Measurements from ENCODE around the gene KCND3. TPM values are rescaled to one million over a fixed set of nuclear protein-coding genes. Genes with fewer than 3 reads are reported as not detected.
A peak's percentile ranks its signal among the peaks of the same experiment; 100 is the strongest.

Gene KCND3
- total RNA-seq, 5 donors from 2014 or later (not counting 1 experiment from before 2014, with no cell fraction given): not detected

- no peak overlapping the region for H3K4me3 Mint-ChIP-seq
Measured at GRCh38 chr1:111777301-111777700, 212.2 kb downstream of the KCND3 start.

GRCh38 chr1:111776861-111777260, 212.6 kb downstream of the KCND3 start:
- CTCF ChIA-PET: no interaction called here
- 86% methylated on average over 6 of the region's 8 CpGs for WGBS (ENCODE audit: insufficient coverage)

More at GRCh38 chr1:111777301-111777700, 212.2 kb downstream of the KCND3 start:
- ATAC-seq (replicated peaks in 1 of 4): no peak
- CTCF ChIA-PET: no interaction called here
- H3K4me1 ChIP-seq (ENCODE audit: control insufficient read depth in 1 of 2, extremely low read depth in 1 of 2, insufficient read depth in 2 of 2, low read length in 2 of 2): no peaks in the 10 kb centered on the region
- WGBS (ENCODE audit: insufficient coverage): no CpG with 5 or more reads among the region's 1 CpG
- no peak for DNase-seq
- no peak overlapping the region for H3K27ac Mint-ChIP-seq
- no peaks in the 10 kb centered on the region for H3K36me3 ChIP-seq (ENCODE audit: control insufficient read depth in 2 of 2, extremely low read depth in 1 of 2, insufficient read depth in 1 of 2, low read length in 1 of 2)
- H3K4me3 ChIP-seq (ENCODE audit: control insufficient read depth in 1 of 2, extremely low read depth in 1 of 2, low read length in 1 of 2): no peak overlapping the region
- H3K27ac ChIP-seq (ENCODE audit: low read length): no peak overlapping the region
- peaks cover 5% of the 10 kb centered on the region for H3K36me3 Mint-ChIP-seq
- H3K9me3 ChIP-seq: no peaks in the 10 kb centered on the region
- H3K27me3 ChIP-seq (replicated peaks in 1 of 2; ENCODE audit: control insufficient read depth in 2 of 2, extremely low read depth in 1 of 2, insufficient read depth in 2 of 2, low read length in 1 of 2): no peaks in the 10 kb centered on the region
- POLR2A ChIA-PET: no interaction called here
- H3K27me3 Mint-ChIP-seq: peaks cover 2 to 4% of the 10 kb centered on the region in 2 donors
- H3K4me1 Mint-ChIP-seq: no peaks in the 10 kb centered on the region
- no peaks in the 10 kb centered on the region for H3K9me3 Mint-ChIP-seq

GRCh38 chr1:111776391-111776790, 213.1 kb downstream of the KCND3 start:
- H3K4me1 Mint-ChIP-seq: no peaks in the 10 kb centered on the region

More at GRCh38 chr1:111776861-111777260, 212.6 kb downstream of the KCND3 start:
- POLR2A ChIA-PET: no interaction called here
- Histone ChIP-seq H3K4me1 (ENCODE audit: control insufficient read depth in 1 of 2, extremely low read depth in 1 of 2, insufficient read depth in 2 of 2, low read length in 2 of 2) (no peaks in the 10 kb centered on the region), H3K36me3 (ENCODE audit: control insufficient read depth in 2 of 2, extremely low read depth in 1 of 2, insufficient read depth in 1 of 2, low read length in 1 of 2) (no peaks in the 10 kb centered on the region), H3K9me3 (no peaks in the 10 kb centered on the region), H3K27ac (ENCODE audit: low read length) (no peak overlapping the region), H3K27me3 (replicated peaks in 1 of 2; ENCODE audit: control insufficient read depth in 2 of 2, extremely low read depth in 1 of 2, insufficient read depth in 2 of 2, low read length in 1 of 2) (no peaks in the 10 kb centered on the region), H3K4me3 (ENCODE audit: control insufficient read depth in 1 of 2, extremely low read depth in 1 of 2, low read length in 1 of 2) (no peak overlapping the region)
- peaks cover 2 to 4% of the 10 kb centered on the region in 2 donors for H3K27me3 Mint-ChIP-seq
- H3K4me1 Mint-ChIP-seq: no peaks in the 10 kb centered on the region
- ATAC-seq (replicated peaks in 1 of 4) (no peak), DNase-seq (no peak)
- H3K4me3 Mint-ChIP-seq: no peak overlapping the region
- no peaks in the 10 kb centered on the region for H3K9me3 Mint-ChIP-seq
- no peak overlapping the region for H3K27ac Mint-ChIP-seq
- peaks cover 5% of the 10 kb centered on the region for H3K36me3 Mint-ChIP-seq

GRCh38 chr1:111775966-111776365, 213.5 kb downstream of the KCND3 start:
- WGBS (ENCODE audit: insufficient coverage): 76% methylated on average over 2 of the region's 9 CpGs

More at GRCh38 chr1:111776391-111776790, 213.1 kb downstream of the KCND3 start:
- Histone ChIP-seq H3K4me3 (ENCODE audit: control insufficient read depth in 1 of 2, extremely low read depth in 1 of 2, low read length in 1 of 2) (no peak overlapping the region), H3K4me1 (ENCODE audit: control insufficient read depth in 1 of 2, extremely low read depth in 1 of 2, insufficient read depth in 2 of 2, low read length in 2 of 2) (no peaks in the 10 kb centered on the region), H3K27me3 (replicated peaks in 1 of 2; ENCODE audit: control insufficient read depth in 2 of 2, extremely low read depth in 1 of 2, insufficient read depth in 2 of 2, low read length in 1 of 2) (no peaks in the 10 kb centered on the region), H3K36me3 (ENCODE audit: control insufficient read depth in 2 of 2, extremely low read depth in 1 of 2, insufficient read depth in 1 of 2, low read length in 1 of 2) (no peaks in the 10 kb centered on the region), H3K27ac (ENCODE audit: low read length) (no peak overlapping the region), H3K9me3 (no peaks in the 10 kb centered on the region)
- Mint-ChIP-seq H3K36me3 (peaks cover 5% of the 10 kb centered on the region), H3K9me3 (no peaks in the 10 kb centered on the region), H3K27me3 (peaks cover 2 to 4% of the 10 kb centered on the region in 2 donors), H3K4me3 (no peak overlapping the region), H3K27ac (no peak overlapping the region)
- no CpG with 5 or more reads among the region's 2 CpGs for WGBS (ENCODE audit: insufficient coverage)
- ATAC-seq (replicated peaks in 1 of 4): no peak
- no peak for DNase-seq
- ChIA-PET POLR2A (no interaction called here), CTCF (no interaction called here)

GRCh38 chr1:111770916-111771315, 218.6 kb downstream of the KCND3 start:
- no CpG with 5 or more reads among the region's 4 CpGs for WGBS (ENCODE audit: insufficient coverage)
- no peaks in the 10 kb centered on the region for H3K27me3 ChIP-seq (replicated peaks in 1 of 2; ENCODE audit: control insufficient read depth in 2 of 2, extremely low read depth in 1 of 2, insufficient read depth in 2 of 2, low read length in 1 of 2)
- Mint-ChIP-seq H3K27me3 (no peaks in the 10 kb centered on the region), H3K36me3 (peaks cover 12% of the 10 kb centered on the region), H3K4me3 (no peak overlapping the region), H3K27ac (no peak overlapping the region), H3K9me3 (no peaks in the 10 kb centered on the region), H3K4me1 (peaks cover 0 to 5% (median 2%) of the 10 kb centered on the region in 3 donors)
- ChIA-PET CTCF (interaction anchor here in 1 of 2 donors (0.9 to 3.4 kb wide), 2 partner anchors 14 to 57 kb away, joined by 3 to 17 read pairs; no protein-coding TSS in a partner anchor), POLR2A (interaction anchor here in 1 of 2 donors (0.6 kb wide), 1 partner anchor 1228 kb away, joined by 3 read pairs; no protein-coding TSS in a partner anchor)
- no peak overlapping the region for H3K27ac ChIP-seq (ENCODE audit: low read length)
- H3K4me3 ChIP-seq (ENCODE audit: control insufficient read depth in 1 of 2, extremely low read depth in 1 of 2, low read length in 1 of 2): no peak overlapping the region
- DNase-seq (no peak), ATAC-seq (replicated peaks in 1 of 4) (no peak)
- no peaks in the 10 kb centered on the region for H3K4me1 ChIP-seq (ENCODE audit: control insufficient read depth in 1 of 2, extremely low read depth in 1 of 2, insufficient read depth in 2 of 2, low read length in 2 of 2)
- no peaks in the 10 kb centered on the region for H3K9me3 ChIP-seq
- H3K36me3 ChIP-seq (ENCODE audit: control insufficient read depth in 2 of 2, extremely low read depth in 1 of 2, insufficient read depth in 1 of 2, low read length in 1 of 2): peaks cover 0 to 39% of the 10 kb centered on the region in 2 donors

More at GRCh38 chr1:111775966-111776365, 213.5 kb downstream of the KCND3 start:
- Mint-ChIP-seq H3K27ac (no peak overlapping the region), H3K4me3 (no peak overlapping the region), H3K9me3 (no peaks in the 10 kb centered on the region), H3K4me1 (no peaks in the 10 kb centered on the region), H3K36me3 (peaks cover 5% of the 10 kb centered on the region), H3K27me3 (peaks cover 2 to 4% of the 10 kb centered on the region in 2 donors)
- Histone ChIP-seq H3K4me1 (ENCODE audit: control insufficient read depth in 1 of 2, extremely low read depth in 1 of 2, insufficient read depth in 2 of 2, low read length in 2 of 2) (no peaks in the 10 kb centered on the region), H3K9me3 (no peaks in the 10 kb centered on the region), H3K36me3 (ENCODE audit: control insufficient read depth in 2 of 2, extremely low read depth in 1 of 2, insufficient read depth in 1 of 2, low read length in 1 of 2) (peaks cover 0 to 1% of the 10 kb centered on the region in 2 donors), H3K27ac (ENCODE audit: low read length) (no peak overlapping the region), H3K4me3 (ENCODE audit: control insufficient read depth in 1 of 2, extremely low read depth in 1 of 2, low read length in 1 of 2) (no peak overlapping the region), H3K27me3 (replicated peaks in 1 of 2; ENCODE audit: control insufficient read depth in 2 of 2, extremely low read depth in 1 of 2, insufficient read depth in 2 of 2, low read length in 1 of 2) (no peaks in the 10 kb centered on the region)
- ATAC-seq (replicated peaks in 1 of 4) (no peak), DNase-seq (no peak)
- ChIA-PET CTCF (no interaction called here), POLR2A (no interaction called here)

- no CpG with 5 or more reads among the region's 6 CpGs for WGBS (ENCODE audit: insufficient coverage)
- POLR2A ChIA-PET: no interaction called here
- H3K4me3 ChIP-seq (ENCODE audit: control insufficient read depth in 1 of 2, extremely low read depth in 1 of 2, low read length in 1 of 2): no peak overlapping the region
- H3K27ac ChIP-seq (ENCODE audit: low read length): no peak overlapping the region
- no peaks in the 10 kb centered on the region for H3K9me3 ChIP-seq
- DNase-seq (peak in 31 of 35 experiments; percentile 9 to 84 (median 45)), ATAC-seq (replicated peaks in 1 of 4) (peak; percentile 32 to 69 (median 50))
- peaks cover 0 to 51% of the 10 kb centered on the region in 2 donors for H3K36me3 ChIP-seq (ENCODE audit: control insufficient read depth in 2 of 2, extremely low read depth in 1 of 2, insufficient read depth in 1 of 2, low read length in 1 of 2)
- CTCF ChIA-PET: interaction anchor here (0.6 to 5.3 kb wide), 16 partner anchors 14 to 988 kb away, joined by 3 to 86 read pairs (median 4); partner anchors contain the start of gene DDX20 (in 1 of the 2)
- Mint-ChIP-seq H3K4me3 (no peak overlapping the region), H3K9me3 (no peaks in the 10 kb centered on the region), H3K27me3 (no peaks in the 10 kb centered on the region), H3K36me3 (peaks cover 24% of the 10 kb centered on the region), H3K27ac (peak overlapping the region in 1 of 2 donors; percentile 16), H3K4me1 (peaks cover 0 to 8% (median 2%) of the 10 kb centered on the region in 3 donors)
- H3K27me3 ChIP-seq (replicated peaks in 1 of 2; ENCODE audit: control insufficient read depth in 2 of 2, extremely low read depth in 1 of 2, insufficient read depth in 2 of 2, low read length in 1 of 2): no peaks in the 10 kb centered on the region
- H3K4me1 ChIP-seq (ENCODE audit: control insufficient read depth in 1 of 2, extremely low read depth in 1 of 2, insufficient read depth in 2 of 2, low read length in 2 of 2): no peaks in the 10 kb centered on the region
Measured at GRCh38 chr1:111769517-111770146, 219.8 kb downstream of the KCND3 start.

All from T-cell (primary cell).